ENCODE data around the gene NDRG3. TPM values are rescaled to one million over a fixed set of nuclear protein-coding genes. Genes with fewer than 3 reads are reported as not detected.
"Not testable (repeated sequence)": the region's sequence is repeated elsewhere in the genome, so short reads cannot be mapped to it uniquely, and the experiment has no call there.

Gene NDRG3
- polyA plus RNA-seq, 4 donors = 15.7 to 40.9 (median 25.1) TPM

GRCh38 chr20:36703530-36703929 lies 42.4 kb downstream of the NDRG3 start:
- FAIRE-seq (no peak), DNase-seq (no peak)
- WGBS, 3 donors = 93 to 97% (median 94%) methylated on average over 4 of the region's 4 CpGs
- Histone ChIP-seq H3K4me1 (ENCODE audit: control insufficient read depth in 3 of 3, insufficient read depth in 2 of 3, low read depth in 1 of 3, low read length in 2 of 3) (no peaks in the 10 kb centered on the region), H3K9me3 (ENCODE audit: control insufficient read depth in 2 of 2, insufficient read depth in 1 of 2, low read depth in 1 of 2, low read length in 1 of 2) (no peaks in the 10 kb centered on the region), H3K4me3 (ENCODE audit: low read depth in 1 of 3, low read length in 3 of 3) (no peak overlapping the region), H3K27ac (ENCODE audit: low read depth in 1 of 3, low read length in 2 of 3) (no peak overlapping the region), H3K27me3 (ENCODE audit: control insufficient read depth in 3 of 3, insufficient read depth in 3 of 3, low read length in 3 of 3) (no peaks in the 10 kb centered on the region), H3K36me3 (ENCODE audit: control insufficient read depth in 3 of 3, insufficient read depth in 2 of 3, low read depth in 1 of 3, low read length in 3 of 3) (peaks cover 0 to 7% (median 0%) of the 10 kb centered on the region in 3 donors)

GRCh38 chr20:36700438-36700837 lies 45.5 kb downstream of the NDRG3 start:
- WGBS, 3 donors = 86 to 88% (median 87%) methylated on average over 3 of the region's 3 CpGs
- Histone ChIP-seq H3K4me3 (ENCODE audit: low read depth in 1 of 3, low read length in 3 of 3) (no peak overlapping the region), H3K4me1 (ENCODE audit: control insufficient read depth in 3 of 3, insufficient read depth in 2 of 3, low read depth in 1 of 3, low read length in 2 of 3) (no peaks in the 10 kb centered on the region), H3K27me3 (ENCODE audit: control insufficient read depth in 3 of 3, insufficient read depth in 3 of 3, low read length in 3 of 3) (no peaks in the 10 kb centered on the region), H3K27ac (ENCODE audit: low read depth in 1 of 3, low read length in 2 of 3) (no peak overlapping the region), H3K36me3 (ENCODE audit: control insufficient read depth in 3 of 3, insufficient read depth in 2 of 3, low read depth in 1 of 3, low read length in 3 of 3) (peaks cover 0 to 3% (median 0%) of the 10 kb centered on the region in 3 donors), H3K9me3 (ENCODE audit: control insufficient read depth in 2 of 2, insufficient read depth in 1 of 2, low read depth in 1 of 2, low read length in 1 of 2) (peaks cover 0 to 3% of the 10 kb centered on the region in 2 donors)
- DNase-seq (no peak), FAIRE-seq (no peak)

GRCh38 chr20:36695467-36695866 lies 50.4 kb downstream of the NDRG3 start:
- not testable (repeated sequence) for H3K36me3 ChIP-seq (ENCODE audit: control insufficient read depth in 3 of 3, insufficient read depth in 2 of 3, low read depth in 1 of 3, low read length in 3 of 3); H3K4me1 ChIP-seq (ENCODE audit: control insufficient read depth in 3 of 3, insufficient read depth in 2 of 3, low read depth in 1 of 3, low read length in 2 of 3); H3K9me3 ChIP-seq (ENCODE audit: control insufficient read depth in 2 of 2, insufficient read depth in 1 of 2, low read depth in 1 of 2, low read length in 1 of 2); FAIRE-seq; H3K27ac ChIP-seq (ENCODE audit: low read depth in 1 of 3, low read length in 2 of 3); H3K4me3 ChIP-seq (ENCODE audit: low read depth in 1 of 3, low read length in 3 of 3); H3K27me3 ChIP-seq (ENCODE audit: control insufficient read depth in 3 of 3, insufficient read depth in 3 of 3, low read length in 3 of 3); DNase-seq
- WGBS, 3 donors = 85 to 93% (median 93%) methylated on average over 8 of the region's 8 CpGs

GRCh38 chr20:36688630-36689029 lies 57.3 kb downstream of the NDRG3 start:
- Histone ChIP-seq H3K27ac (ENCODE audit: low read depth in 1 of 3, low read length in 2 of 3) (no peak overlapping the region), H3K4me3 (ENCODE audit: low read depth in 1 of 3, low read length in 3 of 3) (no peak overlapping the region), H3K36me3 (ENCODE audit: control insufficient read depth in 3 of 3, insufficient read depth in 2 of 3, low read depth in 1 of 3, low read length in 3 of 3) (peaks cover 0 to 6% (median 6%) of the 10 kb centered on the region in 3 donors), H3K4me1 (ENCODE audit: control insufficient read depth in 3 of 3, insufficient read depth in 2 of 3, low read depth in 1 of 3, low read length in 2 of 3) (no peaks in the 10 kb centered on the region), H3K9me3 (ENCODE audit: control insufficient read depth in 2 of 2, insufficient read depth in 1 of 2, low read depth in 1 of 2, low read length in 1 of 2) (no peaks in the 10 kb centered on the region), H3K27me3 (ENCODE audit: control insufficient read depth in 3 of 3, insufficient read depth in 3 of 3, low read length in 3 of 3) (no peaks in the 10 kb centered on the region)
- 55 to 78% (median 70%) methylated on average over 7 of the region's 7 CpGs for WGBS, 3 donors
- no peak for FAIRE-seq
- peak in 1 of 2 donors; percentile 3 for DNase-seq

- H3K4me3 ChIP-seq (ENCODE audit: low read depth in 1 of 3, low read length in 3 of 3) = no peak overlapping the region
- no peaks in the 10 kb centered on the region for H3K27me3 ChIP-seq (ENCODE audit: control insufficient read depth in 3 of 3, insufficient read depth in 3 of 3, low read length in 3 of 3)
- H3K9me3 ChIP-seq (ENCODE audit: control insufficient read depth in 2 of 2, insufficient read depth in 1 of 2, low read depth in 1 of 2, low read length in 1 of 2) = no peaks in the 10 kb centered on the region
- 83 to 89% (median 89%) methylated on average over 3 of the region's 3 CpGs for WGBS, 3 donors
- H3K4me1 ChIP-seq (ENCODE audit: control insufficient read depth in 3 of 3, insufficient read depth in 2 of 3, low read depth in 1 of 3, low read length in 2 of 3) = no peaks in the 10 kb centered on the region
- FAIRE-seq (no peak), DNase-seq (no peak)
- peaks cover 0 to 9% (median 6%) of the 10 kb centered on the region in 3 donors for H3K36me3 ChIP-seq (ENCODE audit: control insufficient read depth in 3 of 3, insufficient read depth in 2 of 3, low read depth in 1 of 3, low read length in 3 of 3)
- H3K27ac ChIP-seq (ENCODE audit: low read depth in 1 of 3, low read length in 2 of 3) = no peak overlapping the region
Observed at GRCh38 chr20:36687850-36688249, 58.0 kb downstream of the NDRG3 start.

- Histone ChIP-seq H3K36me3 (ENCODE audit: control insufficient read depth in 3 of 3, insufficient read depth in 2 of 3, low read depth in 1 of 3, low read length in 3 of 3) (peaks cover 0 to 9% (median 9%) of the 10 kb centered on the region in 3 donors), H3K27me3 (ENCODE audit: control insufficient read depth in 3 of 3, insufficient read depth in 3 of 3, low read length in 3 of 3) (no peaks in the 10 kb centered on the region), H3K4me1 (ENCODE audit: control insufficient read depth in 3 of 3, insufficient read depth in 2 of 3, low read depth in 1 of 3, low read length in 2 of 3) (no peaks in the 10 kb centered on the region), H3K27ac (ENCODE audit: low read depth in 1 of 3, low read length in 2 of 3) (no peak overlapping the region), H3K4me3 (ENCODE audit: low read depth in 1 of 3, low read length in 3 of 3) (no peak overlapping the region), H3K9me3 (ENCODE audit: control insufficient read depth in 2 of 2, insufficient read depth in 1 of 2, low read depth in 1 of 2, low read length in 1 of 2) (no peaks in the 10 kb centered on the region)
- FAIRE-seq (no peak), DNase-seq (no peak)
- 60 to 86% (median 76%) methylated on average over 4 of the region's 4 CpGs for WGBS, 3 donors
Observed at GRCh38 chr20:36686944-36687343, 58.9 kb downstream of the NDRG3 start.

GRCh38 chr20:36686504-36686903 lies 59.4 kb downstream of the NDRG3 start:
- 82 to 97% (median 92%) methylated on average over 2 of the region's 2 CpGs for WGBS, 3 donors
- H3K9me3 ChIP-seq (ENCODE audit: control insufficient read depth in 2 of 2, insufficient read depth in 1 of 2, low read depth in 1 of 2, low read length in 1 of 2) = no peaks in the 10 kb centered on the region
- H3K27me3 ChIP-seq (ENCODE audit: control insufficient read depth in 3 of 3, insufficient read depth in 3 of 3, low read length in 3 of 3) = no peaks in the 10 kb centered on the region
- FAIRE-seq (no peak), DNase-seq (no peak)
- H3K4me1 ChIP-seq (ENCODE audit: control insufficient read depth in 3 of 3, insufficient read depth in 2 of 3, low read depth in 1 of 3, low read length in 2 of 3) = no peaks in the 10 kb centered on the region
- H3K4me3 ChIP-seq (ENCODE audit: low read depth in 1 of 3, low read length in 3 of 3) = no peak overlapping the region
- H3K36me3 ChIP-seq (ENCODE audit: control insufficient read depth in 3 of 3, insufficient read depth in 2 of 3, low read depth in 1 of 3, low read length in 3 of 3) = peaks cover 0 to 9% (median 9%) of the 10 kb centered on the region in 3 donors
- H3K27ac ChIP-seq (ENCODE audit: low read depth in 1 of 3, low read length in 2 of 3) = no peak overlapping the region

- 83 to 96% (median 93%) methylated on average over 6 of the region's 6 CpGs for WGBS, 3 donors
- DNase-seq (no peak), FAIRE-seq (no peak)
- Histone ChIP-seq H3K36me3 (ENCODE audit: control insufficient read depth in 3 of 3, insufficient read depth in 2 of 3, low read depth in 1 of 3, low read length in 3 of 3) (peaks cover 0 to 13% (median 9%) of the 10 kb centered on the region in 3 donors), H3K27ac (ENCODE audit: low read depth in 1 of 3, low read length in 2 of 3) (no peak overlapping the region), H3K9me3 (ENCODE audit: control insufficient read depth in 2 of 2, insufficient read depth in 1 of 2, low read depth in 1 of 2, low read length in 1 of 2) (no peaks in the 10 kb centered on the region), H3K27me3 (ENCODE audit: control insufficient read depth in 3 of 3, insufficient read depth in 3 of 3, low read length in 3 of 3) (no peaks in the 10 kb centered on the region), H3K4me1 (ENCODE audit: control insufficient read depth in 3 of 3, insufficient read depth in 2 of 3, low read depth in 1 of 3, low read length in 2 of 3) (no peaks in the 10 kb centered on the region), H3K4me3 (ENCODE audit: low read depth in 1 of 3, low read length in 3 of 3) (no peak overlapping the region)
Observed at GRCh38 chr20:36684747-36685146, 61.1 kb downstream of the NDRG3 start.

- FAIRE-seq (no peak), DNase-seq (no peak)
- Histone ChIP-seq H3K27ac (ENCODE audit: low read depth in 1 of 3, low read length in 2 of 3) (no peak overlapping the region), H3K4me1 (ENCODE audit: control insufficient read depth in 3 of 3, insufficient read depth in 2 of 3, low read depth in 1 of 3, low read length in 2 of 3) (no peaks in the 10 kb centered on the region), H3K36me3 (ENCODE audit: control insufficient read depth in 3 of 3, insufficient read depth in 2 of 3, low read depth in 1 of 3, low read length in 3 of 3) (peaks cover 0 to 16% (median 12%) of the 10 kb centered on the region in 3 donors), H3K27me3 (ENCODE audit: control insufficient read depth in 3 of 3, insufficient read depth in 3 of 3, low read length in 3 of 3) (no peaks in the 10 kb centered on the region), H3K9me3 (ENCODE audit: control insufficient read depth in 2 of 2, insufficient read depth in 1 of 2, low read depth in 1 of 2, low read length in 1 of 2) (peaks cover 0 to 3% of the 10 kb centered on the region in 2 donors), H3K4me3 (ENCODE audit: low read depth in 1 of 3, low read length in 3 of 3) (no peak overlapping the region)
- 82 to 96% (median 94%) methylated on average over 1 of the region's 1 CpG for WGBS, 3 donors
Observed at GRCh38 chr20:36682311-36682710, 63.6 kb downstream of the NDRG3 start.
